Suprapubic skin (tissue), 4 donors: Measurements from ENCODE around the gene RUNX3.

ENCODE experiments used
- EP300 ChIP-seq: sonication (generic); formaldehyde crosslinking; IDR thresholded peaks from one replicate; pipeline ENCODE4 v1.6.1; 2017; ENCODE audit warnings: antibody characterized with exemption
- POLR2A ChIP-seq, 2 donors: fragments of 450-650 bp; IDR thresholded peaks; one replicate each; pipeline ENCODE4 v1.6.1; 2017; ENCODE audit warnings: antibody characterized with exemption in 2 of 2, mild to moderate bottlenecking in 2 of 2, moderate library complexity in 2 of 2
- POLR2AphosphoS5 ChIP-seq, 3 donors: sonication (generic); formaldehyde crosslinking; IDR thresholded peaks; one replicate each; pipeline ENCODE4 v1.6.1; 2017; ENCODE audit warnings: antibody characterized with exemption in 3 of 3
- TF ChIP-seq, protein P1 (sequence below), 2 donors: fragments of 200-600 bp in 1 of 2; fragments of 450-650 bp in 1 of 2; sonication (generic) in 1 of 2; IDR thresholded peaks; one replicate each; pipeline ENCODE4 v1.5.1; 2016 to 2019; ENCODE audit warnings: antibody characterized with exemption in 2 of 2, mild to moderate bottlenecking in 1 of 2, moderate library complexity in 1 of 2

DNA sequence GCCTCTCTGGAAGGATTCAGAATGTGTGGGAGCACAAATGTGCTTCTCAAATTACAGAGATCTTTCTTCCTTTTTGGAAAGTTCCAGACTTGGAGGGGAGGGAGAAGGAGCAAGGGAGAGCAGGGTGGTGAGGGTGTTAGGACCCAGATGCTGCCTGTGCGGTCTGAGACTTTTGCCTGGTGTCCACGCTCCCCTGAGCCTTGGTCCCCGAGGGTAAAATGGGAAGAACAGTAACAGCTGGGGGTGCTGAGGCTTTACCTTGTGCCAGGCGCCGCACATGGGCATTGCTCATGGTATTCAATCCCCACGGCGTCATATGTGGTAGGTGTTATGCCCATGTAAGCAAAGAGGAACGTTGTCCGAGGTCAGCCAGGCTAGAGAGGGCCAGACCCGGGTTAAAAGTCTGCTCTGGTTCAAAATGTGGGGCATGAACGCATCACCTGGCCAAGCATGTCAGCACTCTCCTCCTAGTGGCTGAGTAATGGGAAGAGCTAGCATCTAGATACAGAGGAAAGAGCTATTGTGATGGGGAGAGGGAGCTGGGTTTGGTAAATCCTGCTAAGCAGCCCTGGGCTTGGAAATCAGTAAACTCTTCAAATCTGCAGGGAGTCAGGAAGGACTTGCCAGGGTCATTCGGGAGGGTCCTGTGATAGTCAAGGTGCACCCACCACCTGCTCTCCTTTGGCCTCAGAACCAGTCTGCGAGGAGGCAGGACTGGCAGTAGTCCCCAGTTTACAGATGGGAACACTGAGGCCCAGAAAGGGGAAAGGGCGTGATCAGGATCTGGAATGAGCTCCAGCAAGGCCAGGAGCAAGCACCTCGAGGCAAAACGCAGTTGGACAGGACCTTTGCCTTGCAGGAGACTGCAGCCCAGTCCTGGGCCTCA lies 4.5 kb upstream of the RUNX3 start:
- TF ChIP-seq, protein P1, sequence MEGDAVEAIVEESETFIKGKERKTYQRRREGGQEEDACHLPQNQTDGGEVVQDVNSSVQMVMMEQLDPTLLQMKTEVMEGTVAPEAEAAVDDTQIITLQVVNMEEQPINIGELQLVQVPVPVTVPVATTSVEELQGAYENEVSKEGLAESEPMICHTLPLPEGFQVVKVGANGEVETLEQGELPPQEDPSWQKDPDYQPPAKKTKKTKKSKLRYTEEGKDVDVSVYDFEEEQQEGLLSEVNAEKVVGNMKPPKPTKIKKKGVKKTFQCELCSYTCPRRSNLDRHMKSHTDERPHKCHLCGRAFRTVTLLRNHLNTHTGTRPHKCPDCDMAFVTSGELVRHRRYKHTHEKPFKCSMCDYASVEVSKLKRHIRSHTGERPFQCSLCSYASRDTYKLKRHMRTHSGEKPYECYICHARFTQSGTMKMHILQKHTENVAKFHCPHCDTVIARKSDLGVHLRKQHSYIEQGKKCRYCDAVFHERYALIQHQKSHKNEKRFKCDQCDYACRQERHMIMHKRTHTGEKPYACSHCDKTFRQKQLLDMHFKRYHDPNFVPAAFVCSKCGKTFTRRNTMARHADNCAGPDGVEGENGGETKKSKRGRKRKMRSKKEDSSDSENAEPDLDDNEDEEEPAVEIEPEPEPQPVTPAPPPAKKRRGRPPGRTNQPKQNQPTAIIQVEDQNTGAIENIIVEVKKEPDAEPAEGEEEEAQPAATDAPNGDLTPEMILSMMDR (IDR thresholded peaks at IDR 0.05), result no peak
- TF ChIP-seq EP300 (no peak), POLR2AphosphoS5 (IDR thresholded peaks at IDR 0.05) (no peak), POLR2A (IDR thresholded peaks at IDR 0.05) (no peak)
